ENCODE results near the gene GATB.

DNA sequence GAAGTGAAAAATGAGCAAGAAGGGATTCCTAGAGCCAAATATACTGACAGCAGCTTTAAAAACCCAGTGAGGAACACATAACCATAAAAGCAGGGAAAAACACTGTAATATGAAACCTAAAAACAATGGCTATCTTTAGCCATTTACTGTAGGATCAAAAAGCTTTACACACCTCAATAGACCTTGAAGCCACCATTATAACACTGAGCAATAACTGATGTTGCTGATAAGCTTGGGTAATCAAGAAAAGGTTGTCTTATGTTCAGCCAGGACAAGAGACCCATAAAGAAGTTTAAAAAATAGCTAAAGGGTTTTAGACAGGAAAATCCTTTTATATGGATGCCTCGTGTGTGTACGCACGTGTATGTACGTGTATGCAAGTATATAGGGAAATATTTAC, 16.9 kb downstream of the GATB start:
- TF ChIP-seq, protein P1, sequence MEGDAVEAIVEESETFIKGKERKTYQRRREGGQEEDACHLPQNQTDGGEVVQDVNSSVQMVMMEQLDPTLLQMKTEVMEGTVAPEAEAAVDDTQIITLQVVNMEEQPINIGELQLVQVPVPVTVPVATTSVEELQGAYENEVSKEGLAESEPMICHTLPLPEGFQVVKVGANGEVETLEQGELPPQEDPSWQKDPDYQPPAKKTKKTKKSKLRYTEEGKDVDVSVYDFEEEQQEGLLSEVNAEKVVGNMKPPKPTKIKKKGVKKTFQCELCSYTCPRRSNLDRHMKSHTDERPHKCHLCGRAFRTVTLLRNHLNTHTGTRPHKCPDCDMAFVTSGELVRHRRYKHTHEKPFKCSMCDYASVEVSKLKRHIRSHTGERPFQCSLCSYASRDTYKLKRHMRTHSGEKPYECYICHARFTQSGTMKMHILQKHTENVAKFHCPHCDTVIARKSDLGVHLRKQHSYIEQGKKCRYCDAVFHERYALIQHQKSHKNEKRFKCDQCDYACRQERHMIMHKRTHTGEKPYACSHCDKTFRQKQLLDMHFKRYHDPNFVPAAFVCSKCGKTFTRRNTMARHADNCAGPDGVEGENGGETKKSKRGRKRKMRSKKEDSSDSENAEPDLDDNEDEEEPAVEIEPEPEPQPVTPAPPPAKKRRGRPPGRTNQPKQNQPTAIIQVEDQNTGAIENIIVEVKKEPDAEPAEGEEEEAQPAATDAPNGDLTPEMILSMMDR (conservative IDR thresholded peaks at IDR 0.05; ENCODE audit: low read depth, low read length) = no peak
- no peak for TF ChIP-seq SMC3 (IDR thresholded peaks at IDR 0.05; ENCODE audit: low read depth, low read length)
- no peak for TF ChIP-seq POLR2A (IDR thresholded peaks at IDR 0.05; ENCODE audit: low read depth, low read length)
- no peak for TF ChIP-seq MXI1 (IDR thresholded peaks at IDR 0.05; ENCODE audit: borderline replicate concordance, low read depth, low read length)
- TF ChIP-seq, protein P2, sequence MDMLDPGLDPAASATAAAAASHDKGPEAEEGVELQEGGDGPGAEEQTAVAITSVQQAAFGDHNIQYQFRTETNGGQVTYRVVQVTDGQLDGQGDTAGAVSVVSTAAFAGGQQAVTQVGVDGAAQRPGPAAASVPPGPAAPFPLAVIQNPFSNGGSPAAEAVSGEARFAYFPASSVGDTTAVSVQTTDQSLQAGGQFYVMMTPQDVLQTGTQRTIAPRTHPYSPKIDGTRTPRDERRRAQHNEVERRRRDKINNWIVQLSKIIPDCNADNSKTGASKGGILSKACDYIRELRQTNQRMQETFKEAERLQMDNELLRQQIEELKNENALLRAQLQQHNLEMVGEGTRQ (IDR thresholded peaks at IDR 0.05; ENCODE audit: low read depth, low read length) = no peak
- TF ChIP-seq MAFK (IDR thresholded peaks at IDR 0.05; ENCODE audit: low read depth, low read length) = no peak
- TF ChIP-seq CEBPB (IDR thresholded peaks at IDR 0.05; ENCODE audit: low read depth, low read length) = no peak
- TF ChIP-seq, protein P3, sequence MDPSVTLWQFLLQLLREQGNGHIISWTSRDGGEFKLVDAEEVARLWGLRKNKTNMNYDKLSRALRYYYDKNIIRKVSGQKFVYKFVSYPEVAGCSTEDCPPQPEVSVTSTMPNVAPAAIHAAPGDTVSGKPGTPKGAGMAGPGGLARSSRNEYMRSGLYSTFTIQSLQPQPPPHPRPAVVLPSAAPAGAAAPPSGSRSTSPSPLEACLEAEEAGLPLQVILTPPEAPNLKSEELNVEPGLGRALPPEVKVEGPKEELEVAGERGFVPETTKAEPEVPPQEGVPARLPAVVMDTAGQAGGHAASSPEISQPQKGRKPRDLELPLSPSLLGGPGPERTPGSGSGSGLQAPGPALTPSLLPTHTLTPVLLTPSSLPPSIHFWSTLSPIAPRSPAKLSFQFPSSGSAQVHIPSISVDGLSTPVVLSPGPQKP (IDR thresholded peaks at IDR 0.05; ENCODE audit: borderline replicate concordance, low read depth, low read length) = no peak
- TF ChIP-seq BHLHE40 (IDR thresholded peaks at IDR 0.05; ENCODE audit: low read depth, low read length) = no peak
- no peak for TF ChIP-seq RFX5 (IDR thresholded peaks at IDR 0.05; ENCODE audit: low read depth, low read length)
- TF ChIP-seq FOS (IDR thresholded peaks at IDR 0.05; ENCODE audit: low read depth, low read length) = no peak

Data from IMR-90 (cell line).